Astrocyte of the cerebellum (primary cell): ENCODE data around the gene PRH1.

Source experiments
- DNase-seq: peaks from one replicate; pipeline ENCODE4 v3.0.0-alpha.2; 2011; ENCODE audit warnings: low read depth
- H3K4me3 ChIP-seq: 2 replicates; pipeline ENCODE4 v1.5.1; 2011; ENCODE audit warnings: mild to moderate bottlenecking, low read depth, low read length, moderate library complexity
- CTCF ChIP-seq: IDR thresholded peaks from 2 replicates; pipeline ENCODE4 v1.5.1; 2012; ENCODE audit warnings: low read length, low read depth, moderate library complexity, mild to moderate bottlenecking; ENCODE audit errors: missing control alignments
- in situ Hi-C: cut with HindIII; loops from 2 replicates; pipeline ENCODE4 v1.10.0; 2017; ENCODE audit warnings: low sequenced_read_pairs

Gene PRH1

GRCh38 chr12:10884086-10884725, at the start of gene PRH1:
Gene PRH1 (minus strand): TSS chr12:10884255. CDS start chr12:10884217, 38 bp downstream.
- in situ Hi-C loops, result no loop called here
- no peak within 1 kb of the TSS for H3K4me3 ChIP-seq
- no peak for TF ChIP-seq CTCF
- no peak for DNase-seq

- in situ Hi-C loops, result no loop called here
- H3K4me3 ChIP-seq, result no peak within 1 kb of the TSS
- TF ChIP-seq CTCF, result no peak
- DNase-seq, result no peak
These were observed 44.8 kb upstream of the PRH1 start, which contains the start of gene PRH2 for GRCh38 chr12:10928746-10929286. Gene PRH2 (plus strand): TSS chr12:10929236. CDS start chr12:10929274, 38 bp downstream.

- H3K4me3 ChIP-seq, result no peak overlapping the region
- DNase-seq, result no peak
- no peak for TF ChIP-seq CTCF
- in situ Hi-C loops, result no loop called here
These were observed 42.2 kb upstream of the PRH1 start for GRCh38 chr12:10926269-10926668.

- DNase-seq, result no peak
- in situ Hi-C loops, result no loop called here
- TF ChIP-seq CTCF, result no peak
- H3K4me3 ChIP-seq, result no peak overlapping the region
These were observed 35.8 kb upstream of the PRH1 start for GRCh38 chr12:10919809-10920208.

GRCh38 chr12:10910380-10910779, 26.3 kb upstream of the PRH1 start:
- TF ChIP-seq CTCF, result no peak
- H3K4me3 ChIP-seq, result no peak overlapping the region
- DNase-seq, result no peak
- in situ Hi-C loops, result no loop called here

GRCh38 chr12:10909462-10909861, 25.4 kb upstream of the PRH1 start, which contains the start of gene TAS2R13:
Gene TAS2R13 (minus strand): TSS chr12:10909562. CDS start chr12:10909298, 264 bp downstream.
- DNase-seq, result no peak
- TF ChIP-seq CTCF, result no peak
- in situ Hi-C loops, result no loop called here
- H3K4me3 ChIP-seq, result no peak within 1 kb of the TSS
